ENCODE results near the gene GAB4.
"Not testable (repeated sequence)": the region's sequence is repeated elsewhere in the genome, so short reads cannot be mapped to it uniquely, and the experiment has no call there.

Gene GAB4

GRCh38 chr22:17007852-17008731 lies at the start of gene GAB4:
GAB4 (minus strand) TSS chr22:17008222; CDS start chr22:17008114, 108 bp downstream.
- H3K4me3 ChIP-seq (replicated peaks in 1 of 2; ENCODE audit: low read depth in 2 of 2, low read length in 2 of 2), result no peak within 1 kb of the TSS
- TF ChIP-seq, protein P1, sequence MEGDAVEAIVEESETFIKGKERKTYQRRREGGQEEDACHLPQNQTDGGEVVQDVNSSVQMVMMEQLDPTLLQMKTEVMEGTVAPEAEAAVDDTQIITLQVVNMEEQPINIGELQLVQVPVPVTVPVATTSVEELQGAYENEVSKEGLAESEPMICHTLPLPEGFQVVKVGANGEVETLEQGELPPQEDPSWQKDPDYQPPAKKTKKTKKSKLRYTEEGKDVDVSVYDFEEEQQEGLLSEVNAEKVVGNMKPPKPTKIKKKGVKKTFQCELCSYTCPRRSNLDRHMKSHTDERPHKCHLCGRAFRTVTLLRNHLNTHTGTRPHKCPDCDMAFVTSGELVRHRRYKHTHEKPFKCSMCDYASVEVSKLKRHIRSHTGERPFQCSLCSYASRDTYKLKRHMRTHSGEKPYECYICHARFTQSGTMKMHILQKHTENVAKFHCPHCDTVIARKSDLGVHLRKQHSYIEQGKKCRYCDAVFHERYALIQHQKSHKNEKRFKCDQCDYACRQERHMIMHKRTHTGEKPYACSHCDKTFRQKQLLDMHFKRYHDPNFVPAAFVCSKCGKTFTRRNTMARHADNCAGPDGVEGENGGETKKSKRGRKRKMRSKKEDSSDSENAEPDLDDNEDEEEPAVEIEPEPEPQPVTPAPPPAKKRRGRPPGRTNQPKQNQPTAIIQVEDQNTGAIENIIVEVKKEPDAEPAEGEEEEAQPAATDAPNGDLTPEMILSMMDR (IDR thresholded peaks at IDR 0.05; ENCODE audit: low read depth, low read length), result no peak
- no peak for DNase-seq (ENCODE audit: low read depth in 2 of 2)

DNA sequence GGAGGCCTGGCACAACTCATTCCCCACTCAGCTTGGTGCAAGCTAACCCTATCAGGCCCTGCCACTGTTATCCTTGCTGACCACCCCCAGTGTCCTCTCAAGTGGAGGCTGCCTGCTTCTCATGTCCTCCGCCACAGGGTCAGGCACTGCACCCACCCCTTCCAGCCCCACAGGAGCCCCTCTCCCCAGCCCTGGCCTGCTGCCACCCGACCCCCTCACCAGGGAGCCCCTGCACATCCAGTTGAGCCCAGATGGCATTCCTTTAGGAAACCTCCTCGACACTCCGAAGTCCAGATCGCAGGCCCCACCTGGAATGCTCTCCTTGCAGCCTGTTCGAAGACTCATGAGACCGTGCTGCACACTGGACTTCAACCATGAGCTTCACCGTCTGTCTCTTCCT lies 48.8 kb upstream of the GAB4 start:
- DNase-seq (ENCODE audit: low read depth in 2 of 2), result no peak
- no peak overlapping the region for H3K4me3 ChIP-seq (replicated peaks in 1 of 2; ENCODE audit: low read depth in 2 of 2, low read length in 2 of 2)
- TF ChIP-seq, protein P1 (IDR thresholded peaks at IDR 0.05; ENCODE audit: low read depth, low read length), result no peak

GRCh38 chr22:17056058-17056457 lies 48.0 kb upstream of the GAB4 start:
- DNase-seq (ENCODE audit: low read depth in 2 of 2), result no peak
- H3K4me3 ChIP-seq (replicated peaks in 1 of 2; ENCODE audit: low read depth in 2 of 2, low read length in 2 of 2), result no peak overlapping the region
- TF ChIP-seq, protein P1 (IDR thresholded peaks at IDR 0.05; ENCODE audit: low read depth, low read length), result no peak

GRCh38 chr22:17047656-17048055 lies 39.6 kb upstream of the GAB4 start:
- DNase-seq (ENCODE audit: low read depth in 2 of 2), result no peak
- H3K4me3 ChIP-seq (replicated peaks in 1 of 2; ENCODE audit: low read depth in 2 of 2, low read length in 2 of 2), result no peak overlapping the region
- TF ChIP-seq, protein P1 (IDR thresholded peaks at IDR 0.05; ENCODE audit: low read depth, low read length), result no peak

DNA sequence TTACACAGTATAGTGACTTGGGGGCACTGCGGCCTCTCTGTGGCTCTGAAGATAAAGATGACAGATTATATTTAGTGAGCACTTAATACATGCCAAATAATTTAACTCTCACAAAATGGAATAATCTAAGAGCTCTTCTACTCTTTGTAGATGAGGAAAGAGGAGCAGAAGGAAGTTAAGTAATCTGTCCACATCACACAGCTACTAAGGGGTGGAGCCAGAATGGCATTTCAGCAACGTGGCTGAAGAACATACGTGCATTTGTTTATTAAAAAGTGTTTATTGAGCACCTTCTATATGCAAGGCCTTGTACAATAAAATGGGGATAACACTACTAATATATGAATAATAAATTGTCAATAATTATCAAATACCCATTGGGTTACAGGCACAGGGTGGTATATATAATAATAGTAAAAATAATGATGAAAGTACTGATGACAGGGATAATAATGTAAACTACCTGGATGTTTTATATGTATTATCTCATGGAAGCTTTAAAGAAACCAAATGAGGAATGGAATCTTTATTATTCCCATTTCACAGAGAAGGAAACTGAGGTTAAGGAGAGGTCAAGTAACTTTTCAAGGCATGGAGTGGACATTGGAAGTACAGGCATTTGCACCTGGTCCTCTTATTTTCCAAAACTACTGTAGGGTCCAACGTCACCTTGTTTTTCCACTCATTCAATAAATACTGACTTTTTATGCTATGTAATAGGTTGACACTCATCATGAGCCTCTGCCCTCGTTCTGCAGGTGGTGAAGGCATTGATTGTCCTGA lies 38.7 kb upstream of the GAB4 start:
- H3K4me3 ChIP-seq (replicated peaks in 1 of 2; ENCODE audit: low read depth in 2 of 2, low read length in 2 of 2), result no peak overlapping the region
- TF ChIP-seq, protein P1 (IDR thresholded peaks at IDR 0.05; ENCODE audit: low read depth, low read length), result no peak
- DNase-seq (ENCODE audit: low read depth in 2 of 2), result no peak

DNA sequence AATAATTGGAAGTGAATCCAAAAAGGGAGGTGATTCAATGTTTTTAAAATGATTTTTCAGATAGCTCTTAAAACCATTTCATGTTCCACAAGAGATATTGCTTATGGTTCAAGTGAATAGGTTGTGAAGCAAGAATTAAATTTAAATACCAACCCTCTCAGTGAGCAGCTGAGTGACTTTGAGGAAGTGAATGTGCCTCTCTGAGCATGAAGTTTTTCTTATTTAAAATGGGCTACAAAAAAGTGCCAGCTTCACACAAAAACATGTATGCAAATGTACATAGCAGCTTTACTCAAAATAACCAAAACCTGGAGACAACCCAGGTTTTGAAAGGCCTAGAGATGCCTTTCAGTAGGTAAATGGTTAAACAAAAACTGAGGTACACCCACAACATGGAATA lies 35.5 kb upstream of the GAB4 start:
- H3K4me3 ChIP-seq (replicated peaks in 1 of 2; ENCODE audit: low read depth in 2 of 2, low read length in 2 of 2), result no peak overlapping the region
- DNase-seq (ENCODE audit: low read depth in 2 of 2), result no peak
- TF ChIP-seq, protein P1 (IDR thresholded peaks at IDR 0.05; ENCODE audit: low read depth, low read length), result no peak

DNA sequence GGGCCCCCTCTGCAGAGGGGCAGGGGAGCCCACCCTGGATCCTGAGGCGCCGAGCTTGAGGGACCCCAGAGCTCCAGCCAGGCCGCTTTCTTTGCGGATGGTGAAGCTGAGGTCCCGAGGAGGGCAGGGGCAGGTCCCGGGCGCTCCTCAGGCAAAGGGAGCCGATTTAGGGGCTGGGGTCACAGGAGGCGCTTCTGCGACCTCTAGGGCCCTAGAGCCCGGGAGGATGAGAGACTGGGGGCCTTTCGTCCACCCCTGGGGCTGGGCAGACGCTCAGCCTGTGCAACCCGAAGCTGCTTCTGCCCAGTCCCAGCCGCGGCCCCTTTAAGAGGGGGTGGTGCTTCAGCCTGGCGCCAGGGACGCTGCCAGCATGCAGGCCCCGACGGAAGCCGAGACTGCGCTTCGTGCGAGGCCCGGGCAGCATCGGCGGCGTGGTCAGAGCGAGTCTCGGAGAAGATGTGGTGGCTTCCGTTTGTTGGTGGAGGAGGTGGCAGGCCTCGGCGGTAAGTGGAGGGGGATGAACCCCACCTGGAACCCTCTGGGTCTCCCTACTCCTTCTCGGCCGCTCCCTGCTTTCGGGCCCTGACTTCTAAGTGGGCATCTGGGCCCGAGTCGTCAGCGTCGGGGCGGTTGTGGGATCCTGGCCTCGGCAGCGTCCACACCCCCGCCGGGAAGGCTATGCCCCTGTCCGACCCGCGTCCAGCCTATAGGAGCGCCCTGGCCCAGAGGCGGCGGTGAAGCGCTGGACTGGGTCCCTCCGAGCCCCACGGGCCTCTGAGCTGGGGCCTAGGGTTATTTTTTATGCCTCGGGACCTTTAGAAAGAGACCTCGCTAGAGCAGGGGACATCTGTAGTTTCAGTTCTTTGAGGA lies 29.1 kb upstream of the GAB4 start:
- H3K4me3 ChIP-seq (replicated peaks in 1 of 2; ENCODE audit: low read depth in 2 of 2, low read length in 2 of 2), result peak overlapping the region in 1 of 2 donors; percentile 18

GRCh38 chr22:17035976-17036841 lies 28.2 kb upstream of the GAB4 start:
- not testable (repeated sequence) for H3K4me3 ChIP-seq (replicated peaks in 1 of 2; ENCODE audit: low read depth in 2 of 2, low read length in 2 of 2); DNase-seq (ENCODE audit: low read depth in 2 of 2)

More for the DNA sequence above, 29.1 kb upstream of the GAB4 start:
- not testable (repeated sequence) for DNase-seq (ENCODE audit: low read depth in 2 of 2)

Measured in cardiac fibroblast (primary cell).